ENCODE measurements around the gene SLC35E3. TPM values are rescaled to one million over a fixed set of nuclear protein-coding genes. Genes with fewer than 3 reads are reported as not detected.

Gene SLC35E3
- total RNA-seq, 6 experiments from 2014 or later: 10.7 to 17.0 (median 12.0) TPM

- no peaks in the 10 kb centered on the region for H3K36me3 Mint-ChIP-seq (ENCODE audit: low read depth)
- no peaks in the 10 kb centered on the region for H3K9me3 Mint-ChIP-seq
- H3K27me3 Mint-ChIP-seq (ENCODE audit: insufficient read depth): no peaks in the 10 kb centered on the region
- no peak overlapping the region for H3K27ac Mint-ChIP-seq
- no peak for TF ChIP-seq CTCF (IDR thresholded peaks at IDR 0.05)
- H3K4me1 Mint-ChIP-seq (ENCODE audit: low read depth): peaks cover 20% of the 10 kb centered on the region
- no peak overlapping the region for H3K4me3 Mint-ChIP-seq
- DNase-seq: no peak
Observed at GRCh38 chr12:68793436-68793835, 47.5 kb downstream of the SLC35E3 start.

- no peak for DNase-seq
- no peak overlapping the region for H3K4me3 Mint-ChIP-seq
- H3K36me3 Mint-ChIP-seq (ENCODE audit: low read depth): no peaks in the 10 kb centered on the region
- peaks cover 20% of the 10 kb centered on the region for H3K4me1 Mint-ChIP-seq (ENCODE audit: low read depth)
- no peak overlapping the region for H3K27ac Mint-ChIP-seq
- H3K9me3 Mint-ChIP-seq: no peaks in the 10 kb centered on the region
- TF ChIP-seq CTCF (IDR thresholded peaks at IDR 0.05): no peak
- H3K27me3 Mint-ChIP-seq (ENCODE audit: insufficient read depth): no peaks in the 10 kb centered on the region
Observed at GRCh38 chr12:68793975-68794652, 48.1 kb downstream of the SLC35E3 start.

GRCh38 chr12:68794653-68795251 is 48.8 kb downstream of the SLC35E3 start:
- Mint-ChIP-seq H3K36me3 (ENCODE audit: low read depth) (no peaks in the 10 kb centered on the region), H3K4me3 (no peak overlapping the region), H3K4me1 (ENCODE audit: low read depth) (peaks cover 20% of the 10 kb centered on the region), H3K9me3 (no peaks in the 10 kb centered on the region), H3K27me3 (ENCODE audit: insufficient read depth) (no peaks in the 10 kb centered on the region), H3K27ac (peak overlapping the region; percentile 18; the same call in 1 of the 2 replicates)
- TF ChIP-seq CTCF (IDR thresholded peaks at IDR 0.05): no peak
- DNase-seq: peak; percentile 73

GRCh38 chr12:68796399-68796798 is 50.4 kb downstream of the SLC35E3 start:
- H3K36me3 Mint-ChIP-seq (ENCODE audit: low read depth): no peaks in the 10 kb centered on the region
- no peak for TF ChIP-seq CTCF (IDR thresholded peaks at IDR 0.05)

GRCh38 chr12:68798882-68799234 is 52.9 kb downstream of the SLC35E3 start:
- Mint-ChIP-seq H3K4me1 (ENCODE audit: low read depth) (peaks cover 31% of the 10 kb centered on the region), H3K4me3 (no peak overlapping the region), H3K27me3 (ENCODE audit: insufficient read depth) (no peaks in the 10 kb centered on the region), H3K9me3 (no peaks in the 10 kb centered on the region), H3K36me3 (ENCODE audit: low read depth) (no peaks in the 10 kb centered on the region), H3K27ac (no peak overlapping the region)
- DNase-seq: no peak
- no peak for TF ChIP-seq CTCF (IDR thresholded peaks at IDR 0.05)

More at GRCh38 chr12:68796399-68796798, 50.4 kb downstream of the SLC35E3 start:
- H3K4me1 Mint-ChIP-seq (ENCODE audit: low read depth): peaks cover 28% of the 10 kb centered on the region
- no peak overlapping the region for H3K27ac Mint-ChIP-seq
- no peak for DNase-seq
- no peaks in the 10 kb centered on the region for H3K27me3 Mint-ChIP-seq (ENCODE audit: insufficient read depth)
- no peaks in the 10 kb centered on the region for H3K9me3 Mint-ChIP-seq
- no peak overlapping the region for H3K4me3 Mint-ChIP-seq
